HEK293T (cell line): ENCODE data around the gene MKRN1.

Source experiments
- BHLHE40 ChIP-seq: fragments of 450-650 bp; IDR thresholded peaks from 2 replicates; pipeline ENCODE4 v1.6.1; 2016; ENCODE audit warnings: mild to moderate bottlenecking, moderate library complexity, borderline replicate concordance
- FOXA1 ChIP-seq: fragments of 450-650 bp; IDR thresholded peaks from 2 replicates; pipeline ENCODE4 v1.6.1; 2016; ENCODE audit warnings: mild to moderate bottlenecking
- FOXK2 ChIP-seq: fragments of 450-650 bp; IDR thresholded peaks from 2 replicates; pipeline ENCODE4 v1.6.1; 2016; ENCODE audit warnings: mild to moderate bottlenecking
- FOXM1 ChIP-seq: fragments of 450-650 bp; IDR thresholded peaks from 2 replicates; pipeline ENCODE4 v1.6.1; 2017; ENCODE audit warnings: mild to moderate bottlenecking, borderline replicate concordance
- L3MBTL2 ChIP-seq: fragments of 450-650 bp; conservative IDR thresholded peaks from 2 replicates; pipeline ENCODE4 v1.6.1; 2016; ENCODE audit warnings: mild to moderate bottlenecking
- LEF1 ChIP-seq: fragments of 450-650 bp; IDR thresholded peaks from 2 replicates; pipeline ENCODE4 v1.6.1; 2017; ENCODE audit warnings: mild to moderate bottlenecking, borderline replicate concordance
- PKNOX1 ChIP-seq: fragments of 450-650 bp; IDR thresholded peaks from 2 replicates; pipeline ENCODE4 v1.6.1; 2016
- SP1 ChIP-seq: fragments of 450-650 bp; IDR thresholded peaks from 2 replicates; pipeline ENCODE4 v1.6.1; 2017
- SUZ12 ChIP-seq: fragments of 450-650 bp; IDR thresholded peaks from 2 replicates; pipeline ENCODE4 v1.6.1; 2016; ENCODE audit warnings: mild to moderate bottlenecking
- TARDBP ChIP-seq: fragments of 450-650 bp; IDR thresholded peaks from 2 replicates; pipeline ENCODE4 v1.6.1; 2016

- no peak for TF ChIP-seq SUZ12
- TF ChIP-seq BHLHE40 = no peak
- no peak for TF ChIP-seq FOXM1
- no peak for TF ChIP-seq FOXK2
- no peak for TF ChIP-seq FOXA1
- TF ChIP-seq SP1 = no peak
- no peak for TF ChIP-seq L3MBTL2
- no peak for TF ChIP-seq PKNOX1
- TF ChIP-seq LEF1 = no peak
- TF ChIP-seq TARDBP = no peak
Measured at GRCh38 chr7:140525743-140526142, 46.4 kb upstream of the MKRN1 start.
